Measurements from ENCODE around the gene LEFTY2.
"Not testable (repeated sequence)": the region's sequence is repeated elsewhere in the genome, so short reads cannot be mapped to it uniquely, and the experiment has no call there.

GRCh38 chr1:225939939-225940310, 1.1 kb downstream of the LEFTY2 start:
- not testable (repeated sequence) for TF ChIP-seq REPIN1 (tag by site-specific recombination; IDR thresholded peaks at IDR 0.05; ENCODE audit: low read depth); YY1 (tag by site-specific recombination; IDR thresholded peaks at IDR 0.05)

All from HEK293 (cell line).